ENCODE results near the gene MAPKBP1. TPM values are rescaled to one million over a fixed set of nuclear protein-coding genes. Genes with fewer than 3 reads are reported as not detected.

MAPKBP1 gene
- total RNA-seq, 1 donor from 2014 or later, result 42.3 TPM

- DNase-seq (no peak), ATAC-seq (ENCODE audit: low read depth) (no peak)
- peaks cover 44% of the 10 kb centered on the region for H3K36me3 Mint-ChIP-seq (ENCODE audit: low read depth)
- H3K4me1 Mint-ChIP-seq, result no peaks in the 10 kb centered on the region
- H3K4me3 Mint-ChIP-seq, result no peak overlapping the region
- H3K9me3 Mint-ChIP-seq, result no peaks in the 10 kb centered on the region
- intact Hi-C loops (cut with micrococcal nuclease), result no loop called here
- ChIA-PET CTCF (no interaction called here), POLR2A (no interaction called here)
- no peak overlapping the region for H3K27ac Mint-ChIP-seq
- no peak for TF ChIP-seq CTCF (IDR thresholded peaks at IDR 0.05)
- H3K27me3 Mint-ChIP-seq, result no peaks in the 10 kb centered on the region
These were observed 69.3 kb downstream of the MAPKBP1 start for GRCh38 chr15:41843571-41843970.

DNA sequence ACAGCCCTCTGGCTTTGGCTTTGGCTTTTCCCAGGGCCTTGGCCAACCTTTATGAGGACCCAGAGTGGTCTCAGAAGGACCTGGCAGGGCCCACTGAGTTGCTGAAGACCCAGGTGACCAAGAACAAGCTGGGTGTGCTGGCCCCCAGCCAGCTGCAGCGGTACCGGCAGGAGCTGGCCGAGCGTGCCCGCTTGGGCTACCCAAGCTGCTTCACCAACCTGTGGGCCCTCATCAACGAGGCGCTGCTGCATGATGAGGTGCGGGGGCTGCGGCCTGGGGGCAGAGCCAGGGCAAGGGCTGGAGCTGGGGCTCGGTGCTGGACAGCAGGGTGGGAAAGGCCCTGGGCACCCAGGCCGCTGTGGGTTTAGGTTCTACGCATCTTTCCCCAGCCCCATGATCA is 70.5 kb downstream of the MAPKBP1 start:
- Mint-ChIP-seq H3K4me1 (no peaks in the 10 kb centered on the region), H3K27ac (no peak overlapping the region), H3K4me3 (no peak overlapping the region), H3K36me3 (ENCODE audit: low read depth) (peaks cover 45% of the 10 kb centered on the region), H3K9me3 (no peaks in the 10 kb centered on the region), H3K27me3 (no peaks in the 10 kb centered on the region)
- ChIA-PET POLR2A (no interaction called here), CTCF (no interaction called here)
- DNase-seq (no peak), ATAC-seq (ENCODE audit: low read depth) (no peak)
- TF ChIP-seq CTCF (IDR thresholded peaks at IDR 0.05), result no peak
- intact Hi-C loops (cut with micrococcal nuclease), result no loop called here

- Mint-ChIP-seq H3K27ac (no peak overlapping the region), H3K27me3 (no peaks in the 10 kb centered on the region), H3K4me1 (peaks cover 4% of the 10 kb centered on the region), H3K9me3 (no peaks in the 10 kb centered on the region), H3K4me3 (no peak overlapping the region), H3K36me3 (ENCODE audit: low read depth) (peaks cover 37% of the 10 kb centered on the region)
- no peak for TF ChIP-seq CTCF (IDR thresholded peaks at IDR 0.05)
- ChIA-PET CTCF (no interaction called here), POLR2A (no interaction called here)
- intact Hi-C loops (cut with micrococcal nuclease), result no loop called here
- no peak for ATAC-seq (ENCODE audit: low read depth)
- DNase-seq, result no peak
These were observed 72.9 kb downstream of the MAPKBP1 start for GRCh38 chr15:41847206-41847605.

DNA sequence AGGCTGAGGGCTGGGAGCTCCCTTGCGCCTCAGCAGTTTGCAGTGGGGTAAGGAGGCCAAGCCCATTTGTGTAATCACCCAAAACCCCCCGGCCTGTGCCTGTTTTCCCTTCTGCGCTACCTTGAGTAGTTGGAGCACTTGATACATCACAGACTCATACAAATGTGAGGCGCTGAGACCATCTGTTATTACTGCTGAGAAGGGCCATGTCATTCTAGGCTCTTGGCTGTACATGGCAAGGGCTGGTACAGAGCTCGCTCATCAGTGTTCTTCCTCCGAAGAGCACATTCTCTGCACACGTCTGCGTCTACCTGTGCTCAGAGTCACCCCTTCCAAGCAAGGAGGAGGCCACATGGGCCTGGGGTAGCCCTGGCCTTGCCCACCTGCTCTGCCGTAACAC is 73.7 kb downstream of the MAPKBP1 start:
- Mint-ChIP-seq H3K4me1 (peaks cover 4% of the 10 kb centered on the region), H3K27ac (no peak overlapping the region), H3K27me3 (no peaks in the 10 kb centered on the region), H3K9me3 (no peaks in the 10 kb centered on the region), H3K36me3 (ENCODE audit: low read depth) (peaks cover 33% of the 10 kb centered on the region), H3K4me3 (no peak overlapping the region)
- ChIA-PET CTCF (no interaction called here), POLR2A (no interaction called here)
- TF ChIP-seq CTCF (IDR thresholded peaks at IDR 0.05), result no peak
- no peak for DNase-seq
- ATAC-seq (ENCODE audit: low read depth), result no peak
- intact Hi-C loops (cut with micrococcal nuclease), result no loop called here

DNA sequence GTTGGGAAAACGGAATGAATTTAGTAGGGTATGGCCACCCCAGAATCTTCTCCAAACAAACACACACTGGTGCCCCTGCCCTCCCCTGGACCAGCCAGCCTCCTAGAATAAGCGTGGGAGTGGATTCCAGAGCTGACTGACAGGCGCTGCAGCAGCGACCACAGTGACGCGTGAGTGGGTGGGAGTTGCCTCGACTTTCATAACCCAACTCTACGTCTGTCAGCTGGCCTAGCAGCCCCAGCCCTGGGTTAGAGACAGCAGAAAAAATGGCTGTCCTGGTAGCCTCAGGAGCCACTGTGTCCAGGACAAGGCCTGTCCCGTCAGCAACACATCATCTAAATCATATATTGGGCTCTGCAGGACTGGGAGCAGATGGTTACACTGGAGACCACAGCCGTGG is 74.3 kb downstream of the MAPKBP1 start:
- no peak for TF ChIP-seq CTCF (IDR thresholded peaks at IDR 0.05)
- intact Hi-C loops (cut with micrococcal nuclease), result no loop called here
- H3K4me1 Mint-ChIP-seq, result peaks cover 4% of the 10 kb centered on the region
- no peak overlapping the region for H3K27ac Mint-ChIP-seq
- ChIA-PET POLR2A (no interaction called here), CTCF (no interaction called here)
- H3K4me3 Mint-ChIP-seq, result no peak overlapping the region
- ATAC-seq (ENCODE audit: low read depth), result no peak
- no peak for DNase-seq
- H3K36me3 Mint-ChIP-seq (ENCODE audit: low read depth), result peaks cover 31% of the 10 kb centered on the region
- no peaks in the 10 kb centered on the region for H3K27me3 Mint-ChIP-seq
- H3K9me3 Mint-ChIP-seq, result no peaks in the 10 kb centered on the region

All from activated B cell treated with CpG ODN at 0.5 μM for 24 hours (primary cell).